ENCODE results near the gene KRT17. TPM values are rescaled to one million over a fixed set of nuclear protein-coding genes. Genes with fewer than 3 reads are reported as not detected.

The KRT17 gene
- polyA plus RNA-seq, 1 donor (not counting 4 experiments of a cell fraction or from before 2014, with no cell fraction given) = 8,666 TPM

DNA sequence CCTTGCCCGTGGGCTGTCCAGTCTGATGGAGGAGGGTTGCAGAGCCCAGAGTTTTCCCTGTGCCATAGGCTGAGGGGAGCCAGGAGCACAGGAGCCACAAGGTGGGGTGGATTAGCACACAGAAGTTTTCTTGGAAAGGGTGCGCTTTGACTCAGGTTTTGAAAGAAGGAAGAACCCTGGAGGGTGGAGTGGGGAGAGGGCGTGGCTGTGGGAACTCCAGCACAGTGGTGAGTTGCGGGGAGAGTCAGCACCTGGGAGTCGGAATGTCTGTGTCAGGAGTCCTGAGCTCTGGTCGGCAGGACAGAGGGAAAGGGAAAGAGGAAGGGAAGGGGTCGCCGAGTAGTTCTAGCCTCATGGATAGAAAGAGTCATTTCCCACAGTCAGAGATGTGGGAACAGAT lies 28.8 kb downstream of the KRT17 start:
- Histone ChIP-seq H3K9me1 (ENCODE audit: control insufficient read depth, extremely low read depth, insufficient read depth, low read length) (no peaks in the 10 kb centered on the region), H3K4me3 (ENCODE audit: control insufficient read depth in 2 of 3, extremely low read depth in 1 of 3, insufficient read depth in 2 of 3, low read depth in 1 of 3, low read length in 3 of 3) (no peak overlapping the region), H3K36me3 (ENCODE audit: control insufficient read depth in 2 of 2, extremely low read depth in 1 of 2, insufficient read depth in 2 of 2, low read length in 2 of 2) (no peaks in the 10 kb centered on the region), H3K4me2 (ENCODE audit: control insufficient read depth, extremely low read depth, insufficient read depth, low read depth, low read length) (peak overlapping the region; percentile 30), H4K20me1 (ENCODE audit: control insufficient read depth, extremely low read depth, insufficient read depth, low read length) (no peaks in the 10 kb centered on the region), H3K79me2 (ENCODE audit: control insufficient read depth, insufficient read depth, low read length) (no peaks in the 10 kb centered on the region), H3K27me3 (ENCODE audit: control insufficient read depth, extremely low read depth, insufficient read depth, low read length) (no peaks in the 10 kb centered on the region), H3K9me3 (ENCODE audit: control insufficient read depth, low read depth, low read length) (no peaks in the 10 kb centered on the region), H3K9ac (ENCODE audit: control insufficient read depth, extremely low read depth, insufficient read depth, low read length) (no peak overlapping the region), H3K4me1 (ENCODE audit: control insufficient read depth, extremely low read depth, insufficient read depth, low read length) (peaks cover 29% of the 10 kb centered on the region), H3K27ac (ENCODE audit: control insufficient read depth, insufficient read depth, low read length) (no peak overlapping the region), H2AFZ (ENCODE audit: control insufficient read depth, low read length) (no peak overlapping the region)
- FAIRE-seq (peak; percentile 39), DNase-seq (ENCODE audit: low read depth, low spot score) (no peak)
- dilution Hi-C loops (cut with MboI; ENCODE audit: extremely low pct_ligation_motif_present, low sequenced_read_pairs) = no loop called here
- TF ChIP-seq, protein P1, sequence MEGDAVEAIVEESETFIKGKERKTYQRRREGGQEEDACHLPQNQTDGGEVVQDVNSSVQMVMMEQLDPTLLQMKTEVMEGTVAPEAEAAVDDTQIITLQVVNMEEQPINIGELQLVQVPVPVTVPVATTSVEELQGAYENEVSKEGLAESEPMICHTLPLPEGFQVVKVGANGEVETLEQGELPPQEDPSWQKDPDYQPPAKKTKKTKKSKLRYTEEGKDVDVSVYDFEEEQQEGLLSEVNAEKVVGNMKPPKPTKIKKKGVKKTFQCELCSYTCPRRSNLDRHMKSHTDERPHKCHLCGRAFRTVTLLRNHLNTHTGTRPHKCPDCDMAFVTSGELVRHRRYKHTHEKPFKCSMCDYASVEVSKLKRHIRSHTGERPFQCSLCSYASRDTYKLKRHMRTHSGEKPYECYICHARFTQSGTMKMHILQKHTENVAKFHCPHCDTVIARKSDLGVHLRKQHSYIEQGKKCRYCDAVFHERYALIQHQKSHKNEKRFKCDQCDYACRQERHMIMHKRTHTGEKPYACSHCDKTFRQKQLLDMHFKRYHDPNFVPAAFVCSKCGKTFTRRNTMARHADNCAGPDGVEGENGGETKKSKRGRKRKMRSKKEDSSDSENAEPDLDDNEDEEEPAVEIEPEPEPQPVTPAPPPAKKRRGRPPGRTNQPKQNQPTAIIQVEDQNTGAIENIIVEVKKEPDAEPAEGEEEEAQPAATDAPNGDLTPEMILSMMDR (optimal IDR thresholded peaks at IDR 0.05 in 1 of 3, IDR thresholded peaks at IDR 0.05 in 1 of 3, conservative IDR thresholded peaks at IDR 0.05 in 1 of 3; ENCODE audit: extremely low read depth in 1 of 3, insufficient read depth in 2 of 3, low read length in 3 of 3) = no peak
- no peak for TF ChIP-seq EZH2 (IDR thresholded peaks at IDR 0.05; ENCODE audit: low read length)

DNA sequence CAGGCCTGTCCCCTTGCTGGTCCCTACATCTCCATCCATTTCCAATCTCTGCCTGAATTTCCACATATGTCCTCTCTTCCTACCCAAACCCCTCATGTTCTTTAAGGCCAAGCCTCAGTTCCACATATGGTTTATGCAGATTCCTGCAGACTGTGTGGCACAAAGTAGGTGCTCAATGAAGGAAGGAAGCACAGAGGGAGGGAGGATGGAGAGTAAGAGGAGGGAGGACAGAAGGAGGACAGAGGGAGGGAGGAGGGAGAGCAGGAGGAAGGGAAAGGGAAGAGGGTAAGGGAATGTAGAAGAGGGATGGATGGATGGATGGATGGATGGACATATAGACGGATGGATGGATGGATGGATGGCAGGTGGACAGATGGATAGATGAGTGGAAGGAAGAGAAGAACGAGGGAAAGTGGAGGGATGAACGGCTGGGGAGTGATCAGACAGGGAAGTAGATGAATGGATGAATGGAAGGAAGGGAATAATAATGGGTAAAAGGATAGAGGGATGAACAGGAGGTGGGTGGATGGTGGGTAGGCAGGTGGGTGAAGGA lies 29.9 kb downstream of the KRT17 start:
- no peak overlapping the region for H3K4me3 ChIP-seq (ENCODE audit: control insufficient read depth in 2 of 3, extremely low read depth in 1 of 3, insufficient read depth in 2 of 3, low read depth in 1 of 3, low read length in 3 of 3)
- FAIRE-seq = no peak
- H3K9me3 ChIP-seq (ENCODE audit: control insufficient read depth, low read depth, low read length) = no peaks in the 10 kb centered on the region
- H3K27ac ChIP-seq (ENCODE audit: control insufficient read depth, insufficient read depth, low read length) = no peak overlapping the region
- H3K9me1 ChIP-seq (ENCODE audit: control insufficient read depth, extremely low read depth, insufficient read depth, low read length) = no peaks in the 10 kb centered on the region
- no peak overlapping the region for H3K4me2 ChIP-seq (ENCODE audit: control insufficient read depth, extremely low read depth, insufficient read depth, low read depth, low read length)
- H2AFZ ChIP-seq (ENCODE audit: control insufficient read depth, low read length) = no peak overlapping the region
- H3K4me1 ChIP-seq (ENCODE audit: control insufficient read depth, extremely low read depth, insufficient read depth, low read length) = peaks cover 32% of the 10 kb centered on the region
- H3K27me3 ChIP-seq (ENCODE audit: control insufficient read depth, extremely low read depth, insufficient read depth, low read length) = no peaks in the 10 kb centered on the region
- H3K9ac ChIP-seq (ENCODE audit: control insufficient read depth, extremely low read depth, insufficient read depth, low read length) = no peak overlapping the region
- no peak for DNase-seq (ENCODE audit: low read depth, low spot score)
- TF ChIP-seq, protein P1 (optimal IDR thresholded peaks at IDR 0.05 in 1 of 3, IDR thresholded peaks at IDR 0.05 in 1 of 3, conservative IDR thresholded peaks at IDR 0.05 in 1 of 3; ENCODE audit: extremely low read depth in 1 of 3, insufficient read depth in 2 of 3, low read length in 3 of 3) = no peak
- TF ChIP-seq EZH2 (IDR thresholded peaks at IDR 0.05; ENCODE audit: low read length) = no peak
- no peaks in the 10 kb centered on the region for H4K20me1 ChIP-seq (ENCODE audit: control insufficient read depth, extremely low read depth, insufficient read depth, low read length)
- no peaks in the 10 kb centered on the region for H3K36me3 ChIP-seq (ENCODE audit: control insufficient read depth in 2 of 2, extremely low read depth in 1 of 2, insufficient read depth in 2 of 2, low read length in 2 of 2)
- no peaks in the 10 kb centered on the region for H3K79me2 ChIP-seq (ENCODE audit: control insufficient read depth, insufficient read depth, low read length)
- dilution Hi-C loops (cut with MboI; ENCODE audit: extremely low pct_ligation_motif_present, low sequenced_read_pairs) = no loop called here

Data from keratinocyte (primary cell).